Neural crest cell (in vitro differentiated cells): ENCODE measurements around the gene PTPN5. TPM values are rescaled to one million over a fixed set of nuclear protein-coding genes. Genes with fewer than 3 reads are reported as not detected.

Experiments used
- DNase-seq: peaks from one replicate; pipeline ENCODE4 v3.0.0; 2021; ENCODE audit warnings: low read depth, mixed read lengths, low spot score
- H3K27ac Mint-ChIP-seq: one replicate; pipeline ENCODE4 v1.8.0; 2021; ENCODE audit warnings: mild to moderate bottlenecking, mixed read lengths; ENCODE audit not compliant: unreplicated experiment
- H3K27me3 Mint-ChIP-seq: 2 replicates; pipeline ENCODE4 v1.8.0; 2021; ENCODE audit warnings: low read depth, mild to moderate bottlenecking, mixed read lengths
- H3K36me3 Mint-ChIP-seq: 2 replicates; pipeline ENCODE4 v1.8.0; 2021; ENCODE audit warnings: low read depth, mild to moderate bottlenecking, mixed read lengths
- H3K4me1 Mint-ChIP-seq: 2 replicates; pipeline ENCODE4 v1.8.0; 2021; ENCODE audit warnings: mixed read lengths
- H3K4me3 Mint-ChIP-seq: one replicate; pipeline ENCODE4 v1.8.0; 2021; ENCODE audit warnings: mild to moderate bottlenecking, mixed read lengths
- H3K9me3 Mint-ChIP-seq: 2 replicates; pipeline ENCODE4 v1.8.0; 2021; ENCODE audit warnings: mixed read lengths
- CTCF ChIP-seq: fragments of 200-600 bp; sonication (generic); conservative IDR thresholded peaks from 2 replicates; pipeline ENCODE4 v1.5.0; 2021; ENCODE audit warnings: antibody characterized with exemption, mild to moderate bottlenecking
- total RNA-seq: library from RNA; stranded (reverse); gene quantifications from 2 replicates; pipeline ENCODE4 v1.2.1, GENCODE V29; 2021

Gene PTPN5
- total RNA-seq, 1 donor from 2014 or later: 6.1 TPM

- Mint-ChIP-seq H3K27me3 (peaks cover 84% of the 10 kb centered on the region), H3K36me3 (no peaks in the 10 kb centered on the region), H3K9me3 (no peaks in the 10 kb centered on the region), H3K4me1 (peaks cover 6% of the 10 kb centered on the region), H3K27ac (no peak overlapping the region), H3K4me3 (peak overlapping the region; percentile 78)
- peak; percentile 4 for DNase-seq
- TF ChIP-seq CTCF: no peak
Measured at GRCh38 chr11:18790883-18791206, 753 bp downstream of the PTPN5 start.

GRCh38 chr11:18789942-18790341, 1.7 kb downstream of the PTPN5 start:
- DNase-seq: no peak
- no peak for TF ChIP-seq CTCF
- H3K9me3 Mint-ChIP-seq: no peaks in the 10 kb centered on the region
- peaks cover 6% of the 10 kb centered on the region for H3K4me1 Mint-ChIP-seq
- no peaks in the 10 kb centered on the region for H3K36me3 Mint-ChIP-seq
- peak overlapping the region; percentile 78 for H3K4me3 Mint-ChIP-seq
- H3K27me3 Mint-ChIP-seq: peaks cover 75% of the 10 kb centered on the region
- no peak overlapping the region for H3K27ac Mint-ChIP-seq

GRCh38 chr11:18785411-18785810, 6.2 kb downstream of the PTPN5 start:
- H3K27me3 Mint-ChIP-seq: peaks cover 37% of the 10 kb centered on the region
- DNase-seq: no peak
- no peak overlapping the region for H3K4me3 Mint-ChIP-seq
- no peaks in the 10 kb centered on the region for H3K4me1 Mint-ChIP-seq
- no peak overlapping the region for H3K27ac Mint-ChIP-seq
- no peaks in the 10 kb centered on the region for H3K36me3 Mint-ChIP-seq
- TF ChIP-seq CTCF: no peak
- H3K9me3 Mint-ChIP-seq: no peaks in the 10 kb centered on the region

- Mint-ChIP-seq H3K9me3 (no peaks in the 10 kb centered on the region), H3K27ac (peak overlapping the region; percentile 65)
Measured at GRCh38 chr11:18780896-18781295, 10.7 kb downstream of the PTPN5 start.

GRCh38 chr11:18780329-18780728, 11.3 kb downstream of the PTPN5 start:
- DNase-seq: no peak
- TF ChIP-seq CTCF: no peak
- H3K4me3 Mint-ChIP-seq: no peak overlapping the region
- H3K36me3 Mint-ChIP-seq: no peaks in the 10 kb centered on the region
- H3K27ac Mint-ChIP-seq: peak overlapping the region; percentile 65
- H3K9me3 Mint-ChIP-seq: no peaks in the 10 kb centered on the region
- no peaks in the 10 kb centered on the region for H3K4me1 Mint-ChIP-seq
- no peaks in the 10 kb centered on the region for H3K27me3 Mint-ChIP-seq

More at GRCh38 chr11:18780896-18781295, 10.7 kb downstream of the PTPN5 start:
- Mint-ChIP-seq H3K4me3 (no peak overlapping the region), H3K4me1 (no peaks in the 10 kb centered on the region), H3K36me3 (no peaks in the 10 kb centered on the region), H3K27me3 (no peaks in the 10 kb centered on the region)
- no peak for DNase-seq
- no peak for TF ChIP-seq CTCF

- Mint-ChIP-seq H3K9me3 (no peaks in the 10 kb centered on the region), H3K27me3 (peaks cover 5% of the 10 kb centered on the region), H3K36me3 (no peaks in the 10 kb centered on the region), H3K27ac (no peak overlapping the region), H3K4me1 (no peaks in the 10 kb centered on the region), H3K4me3 (no peak overlapping the region)
- TF ChIP-seq CTCF: no peak
- DNase-seq: no peak
Measured at GRCh38 chr11:18778468-18778867, 13.1 kb downstream of the PTPN5 start.
